Renal pelvis (tissue), 12 donors: ENCODE data around the gene KRTAP4-8. TPM values are rescaled to one million over a fixed set of nuclear protein-coding genes. Genes with fewer than 3 reads are reported as not detected.
"Not testable (repeated sequence)": the region's sequence is repeated elsewhere in the genome, so short reads cannot be mapped to it uniquely, and the experiment has no call there.

ENCODE experiments used
- DNase-seq: peaks from one replicate; pipeline ENCODE4 v3.0.0-alpha.2; 2013
- long read RNA-seq, 16 experiments: transcript quantifications; one replicate each; lab custom pipeline, GENCODE V29; 2026
- polyA plus RNA-seq, 3 donors: library from polyadenylated mRNA; unstranded; fragments of 120-200 nt; gene quantifications; one replicate each; pipeline ENCODE4 v1.2.1, GENCODE V29; 2013; ENCODE audit not compliant: insufficient read length in 3 of 3

Gene KRTAP4-8
- polyA plus RNA-seq = not detected
- long read RNA-seq, donor 1 = 0 reads
- long read RNA-seq, donor 2 = 0 reads
- long read RNA-seq, donor 3 = 0 reads
- long read RNA-seq, donor 4 = 0 reads
- long read RNA-seq, donor 5, partial matches to known transcripts = 0 of 1 reads
- long read RNA-seq, donor 5, other reads (novel, unspliced or antisense) = 0 of 1 reads
- long read RNA-seq, donor 6 = 0 reads
- long read RNA-seq, donor 7 = 0 reads
- long read RNA-seq, donor 8 = 0 reads
- long read RNA-seq, donor 9 = 0 reads
- long read RNA-seq, donor 10 = 0 reads
- long read RNA-seq, donor 11 = 0 reads
- long read RNA-seq, donor 12 = 0 reads
- long read RNA-seq, donor 13 = 0 reads
- long read RNA-seq, donor 14 = 0 reads
- long read RNA-seq, donor 15 = 0 reads
- long read RNA-seq, donor 16 = 0 reads

GRCh38 chr17:41098042-41098441 is at the start of gene KRTAP4-8:
TSS of gene KRTAP4-8 (minus strand) at chr17:41098142. CDS start at chr17:41098084, 58 bp downstream.
- DNase-seq = no peak

GRCh38 chr17:41145261-41145660 is 47.3 kb upstream of the KRTAP4-8 start:
- no peak for DNase-seq

GRCh38 chr17:41144846-41145245 is 46.9 kb upstream of the KRTAP4-8 start:
- DNase-seq = no peak

- no peak for DNase-seq
Observed at GRCh38 chr17:41141361-41141760, 43.4 kb upstream of the KRTAP4-8 start.

GRCh38 chr17:41140360-41141131 is 42.6 kb upstream of the KRTAP4-8 start, which contains the start of gene KRTAP4-6:
TSS of gene KRTAP4-6 (minus strand) at chr17:41140544. CDS start at chr17:41140487, 57 bp downstream.
- no peak for DNase-seq

- not testable (repeated sequence) for DNase-seq
Observed at GRCh38 chr17:41139865-41140264, 41.9 kb upstream of the KRTAP4-8 start.

GRCh38 chr17:41133880-41134735 is 36.2 kb upstream of the KRTAP4-8 start:
- no peak for DNase-seq

GRCh38 chr17:41131979-41132378 is 34.0 kb upstream of the KRTAP4-8 start:
- DNase-seq = no peak

GRCh38 chr17:41127371-41127770 is 29.4 kb upstream of the KRTAP4-8 start:
- DNase-seq = no peak

GRCh38 chr17:41126412-41126811 is 28.5 kb upstream of the KRTAP4-8 start:
- no peak for DNase-seq

- no peak for DNase-seq
Observed at GRCh38 chr17:41125064-41125463, 27.1 kb upstream of the KRTAP4-8 start.

- DNase-seq = not testable (repeated sequence)
Observed at GRCh38 chr17:41123991-41124371, 26.0 kb upstream of the KRTAP4-8 start, which contains the start of gene KRTAP4-12. TSS of gene KRTAP4-12 (minus strand) at chr17:41124182. CDS start at chr17:41124122, 60 bp downstream.

GRCh38 chr17:41123292-41123990 is 25.5 kb upstream of the KRTAP4-8 start:
- not testable (repeated sequence) for DNase-seq

- no peak for DNase-seq
Observed at GRCh38 chr17:41121742-41122141, 23.8 kb upstream of the KRTAP4-8 start.

GRCh38 chr17:41119696-41120690 is 22.1 kb upstream of the KRTAP4-8 start:
- not testable (repeated sequence) for DNase-seq

GRCh38 chr17:41118721-41119120 is 20.8 kb upstream of the KRTAP4-8 start:
- no peak for DNase-seq

GRCh38 chr17:41117846-41118386 is 20.0 kb upstream of the KRTAP4-8 start, which contains the start of gene KRTAP4-11:
TSS of gene KRTAP4-11 (minus strand) at chr17:41118373. CDS start at chr17:41118315, 58 bp downstream.
- not testable (repeated sequence) for DNase-seq

GRCh38 chr17:41116297-41116696 is 18.4 kb upstream of the KRTAP4-8 start:
- DNase-seq = no peak

- no peak for DNase-seq
Observed at GRCh38 chr17:41111151-41111885, 13.4 kb upstream of the KRTAP4-8 start.
